NCI-H345 treated with DMSO at 0.1 percent for 48 hours (cell line): ENCODE results near the gene NCOA1.
A peak's percentile ranks its signal among the peaks of the same experiment; 100 is the strongest.

ENCODE experiments used
- DNase-seq: peaks from one replicate; lab custom pipeline; 2025; ENCODE audit not compliant: unreplicated experiment; lab: John Stamatoyannopoulos, UW

NCOA1 gene

DNA sequence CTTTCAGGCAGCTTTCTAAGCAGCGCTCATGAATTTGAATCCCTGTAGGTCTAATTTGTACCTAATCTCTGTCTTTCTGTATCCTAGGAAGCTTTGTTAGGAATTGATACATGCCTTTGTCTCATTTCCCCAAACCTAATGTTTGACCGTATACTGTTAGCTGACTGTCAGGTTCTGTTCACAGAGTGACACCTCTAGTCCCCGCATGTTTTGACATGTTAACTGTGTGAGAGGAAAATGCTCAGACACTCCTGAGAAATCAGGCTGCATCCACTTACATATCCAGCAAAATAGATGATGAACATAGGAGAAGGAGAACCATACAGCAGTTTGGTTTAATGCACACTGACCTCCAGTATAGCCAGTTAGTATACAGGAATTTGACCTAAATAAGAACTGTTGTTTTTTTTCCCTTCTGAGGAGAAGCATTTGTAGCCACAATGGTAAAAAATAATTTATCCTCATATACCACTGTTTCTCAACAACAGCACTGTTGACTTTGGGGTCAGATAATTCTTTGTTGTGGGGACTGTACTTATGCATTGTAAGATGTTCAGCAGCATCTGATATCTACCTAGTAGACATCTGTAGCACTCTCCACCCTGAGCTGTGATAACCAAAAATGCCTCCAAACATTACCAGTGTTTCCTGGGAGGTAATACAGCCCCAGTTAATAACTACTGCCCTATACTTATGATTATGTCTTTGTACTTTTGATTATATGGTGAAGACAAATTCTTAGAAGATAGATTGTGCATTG lies 130.9 kb downstream of the NCOA1 start:
- DNase-seq = no peak

DNA sequence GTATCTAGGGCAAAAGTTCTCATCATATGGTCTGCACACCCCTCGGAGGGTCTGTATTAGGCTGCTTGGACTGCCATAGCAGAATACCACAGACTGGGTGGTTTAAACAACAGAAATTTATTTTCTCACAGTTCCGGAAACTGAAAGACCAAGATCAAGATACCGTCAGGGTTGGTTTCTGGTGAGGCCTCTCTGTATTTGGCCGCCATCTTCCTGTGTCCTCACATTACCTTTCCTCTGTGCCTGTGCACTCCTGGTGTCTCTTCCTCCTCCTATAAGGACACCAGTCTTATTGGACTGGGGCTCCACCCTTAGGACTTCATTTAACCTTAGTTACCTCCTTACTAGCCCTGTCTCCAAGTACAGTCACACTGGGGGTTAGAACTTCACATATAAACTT lies 132.5 kb downstream of the NCOA1 start:
- DNase-seq = no peak

DNA sequence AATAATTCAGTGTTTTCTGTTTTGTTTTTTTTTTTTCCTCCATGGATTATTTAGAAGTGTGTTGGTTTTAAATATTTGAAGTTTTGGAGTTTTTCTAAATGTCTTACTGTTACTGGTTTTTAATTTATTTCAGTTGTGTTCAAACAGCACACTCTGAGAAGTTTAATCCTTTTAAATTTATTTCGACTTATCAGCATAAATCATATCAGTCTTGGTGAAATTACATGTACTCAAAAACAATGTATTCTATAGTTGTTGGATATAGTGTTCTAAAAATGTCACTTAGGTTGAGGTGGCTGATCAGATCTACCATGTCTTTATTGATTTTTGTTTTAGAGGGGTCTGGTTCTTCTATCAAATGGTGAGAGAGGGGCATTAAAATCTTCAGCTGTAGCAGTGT lies 134.7 kb downstream of the NCOA1 start:
- no peak for DNase-seq

DNA sequence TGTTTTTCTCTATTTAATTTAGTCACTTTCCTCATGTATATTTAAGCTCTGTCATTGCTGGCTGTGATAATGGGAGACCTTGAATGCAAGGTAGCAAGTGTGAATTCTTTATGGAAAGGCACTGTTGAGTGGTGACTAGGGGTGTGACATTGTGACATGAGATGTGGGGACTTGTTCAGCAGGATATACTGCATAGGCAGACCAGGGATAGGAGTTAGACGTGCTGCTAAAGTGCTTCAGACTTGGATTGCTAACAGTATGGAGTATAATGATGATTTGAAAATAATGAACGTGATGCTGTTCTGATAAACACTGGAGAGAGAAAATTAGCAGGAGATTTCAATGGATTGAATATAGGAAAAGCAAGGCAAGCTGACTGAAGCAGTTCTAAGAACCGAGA lies 135.1 kb downstream of the NCOA1 start:
- no peak for DNase-seq

DNA sequence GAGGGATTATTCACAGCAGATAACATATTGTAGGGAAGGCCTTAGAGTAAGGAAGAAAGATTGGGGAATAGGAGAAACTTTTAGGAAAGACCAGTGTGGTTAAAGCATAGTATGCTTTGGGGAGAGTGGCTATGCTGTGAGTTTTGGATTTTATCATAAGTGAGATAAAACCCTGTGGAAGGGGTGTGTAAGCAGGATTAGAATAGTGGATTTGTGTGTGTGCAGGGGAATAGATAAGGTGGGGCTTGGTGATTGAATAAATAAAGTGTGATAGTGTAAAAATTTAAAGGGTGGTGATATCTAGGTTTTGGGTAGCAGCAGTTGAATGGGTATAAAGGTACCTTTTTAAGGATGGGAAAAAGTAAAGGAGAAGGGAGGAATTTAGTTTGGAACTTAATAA lies 137.7 kb downstream of the NCOA1 start:
- DNase-seq = no peak

DNA sequence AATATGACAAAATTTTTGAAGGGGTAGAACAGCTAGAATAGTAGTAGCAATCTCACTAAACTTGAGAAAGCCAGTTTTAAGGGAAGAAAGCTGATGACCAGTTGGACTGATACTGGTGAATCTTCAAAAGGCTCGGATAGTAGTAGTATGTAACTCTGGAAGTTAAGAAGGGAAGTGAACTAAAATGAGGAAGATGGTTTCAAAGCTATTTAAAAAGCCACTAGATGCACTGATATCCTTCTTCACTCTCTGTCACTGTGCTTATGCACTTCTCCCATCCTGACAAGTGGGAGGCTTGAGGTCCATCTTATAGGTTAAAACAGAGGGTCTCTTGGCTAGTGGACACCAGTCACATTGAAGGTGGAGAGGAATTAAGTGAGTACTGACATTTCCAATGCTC lies 141.1 kb downstream of the NCOA1 start:
- no peak for DNase-seq

DNA sequence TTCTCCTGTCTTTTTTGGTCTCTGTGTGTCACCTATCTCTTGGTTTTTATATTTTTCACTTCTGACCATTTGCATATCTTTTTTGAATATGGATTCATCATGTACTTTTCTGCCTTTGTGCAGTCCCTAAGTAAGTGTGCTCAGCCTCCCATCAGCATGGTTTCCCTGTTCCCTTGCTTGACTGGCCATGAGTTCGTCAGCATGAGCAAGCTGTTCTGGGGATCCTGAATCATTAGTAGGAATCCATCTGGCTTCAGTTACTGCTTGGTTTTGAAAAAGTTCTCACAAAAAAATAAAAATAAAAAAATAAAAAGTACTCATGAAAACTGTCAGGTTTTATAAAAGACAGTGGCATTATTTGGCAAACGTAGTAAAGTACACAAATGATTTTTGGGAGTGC lies 144.1 kb downstream of the NCOA1 start:
- DNase-seq = no peak

DNA sequence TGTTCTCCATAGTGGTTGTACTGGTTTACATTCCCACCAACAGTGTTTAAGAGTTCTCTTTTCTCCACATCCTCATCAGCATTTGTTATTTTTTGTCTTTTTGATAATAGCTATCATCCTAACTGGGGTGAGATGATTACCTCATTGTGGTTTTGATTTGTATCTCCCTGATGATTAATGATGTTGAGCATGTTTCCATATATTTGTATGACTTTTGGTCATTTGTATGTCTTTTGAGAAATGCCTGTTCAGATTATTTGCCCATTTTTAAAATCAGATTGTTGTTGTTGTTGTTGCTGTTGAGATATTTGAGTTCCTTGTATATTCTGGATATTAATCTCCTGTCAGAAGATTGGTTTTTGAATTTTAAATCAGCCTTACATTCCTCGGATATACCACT lies 147.5 kb downstream of the NCOA1 start:
- DNase-seq = no peak

DNA sequence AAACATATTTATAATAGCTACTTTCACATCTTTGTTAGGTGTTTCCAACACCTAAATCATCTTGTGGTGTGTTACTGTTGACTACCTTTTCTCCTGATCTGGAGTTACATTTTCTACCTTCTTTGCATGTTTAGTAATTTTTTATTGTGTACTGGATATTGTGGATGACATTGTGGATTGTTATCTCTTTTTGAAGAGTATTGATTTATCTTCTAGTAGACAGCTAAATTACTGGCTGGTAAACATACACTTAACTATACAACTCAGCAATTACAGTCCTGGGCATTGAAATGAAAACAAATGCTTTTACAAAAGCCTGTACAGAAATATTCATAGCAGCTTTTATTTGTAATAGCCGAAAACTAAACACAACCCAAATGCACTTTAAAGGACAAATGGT lies 151.3 kb downstream of the NCOA1 start:
- DNase-seq = peak; percentile 35

DNA sequence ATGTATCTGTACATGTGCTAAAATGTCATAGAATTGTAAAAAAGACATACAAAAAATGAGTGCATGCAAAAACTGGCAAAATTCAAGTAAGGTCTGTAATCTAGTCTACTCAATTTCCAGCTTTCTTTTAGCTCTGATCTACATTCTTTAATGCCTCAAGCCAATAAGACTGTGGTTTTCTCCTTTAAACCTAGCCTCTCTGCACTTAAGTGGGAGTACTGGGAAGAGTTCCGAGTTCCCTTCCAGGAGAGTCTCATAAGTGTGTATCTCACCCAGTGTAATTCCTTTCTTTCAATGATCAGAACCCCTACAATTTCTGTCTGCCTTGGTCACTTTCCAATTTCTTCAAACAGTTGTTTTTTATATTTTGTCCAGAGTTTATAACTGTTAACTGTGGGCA lies 152.0 kb downstream of the NCOA1 start:
- no peak for DNase-seq

DNA sequence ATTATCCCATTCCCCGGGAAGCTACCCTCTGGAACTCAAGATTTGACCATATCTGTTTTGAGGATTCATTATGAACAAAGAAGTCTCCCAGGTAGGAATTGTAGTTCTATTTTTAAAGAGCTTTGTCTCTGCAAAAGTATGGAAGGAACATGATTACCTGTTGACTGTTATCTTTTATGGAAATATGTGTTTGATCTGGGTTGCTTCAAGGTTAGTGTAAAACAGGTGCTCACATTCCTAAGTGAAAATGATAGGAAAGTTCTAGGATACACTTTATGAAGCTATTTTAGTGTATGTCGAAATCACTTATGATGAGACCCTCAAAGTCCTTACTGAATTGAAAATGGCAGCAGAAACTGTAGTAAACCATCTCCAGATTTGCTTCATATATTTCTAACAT lies 153.0 kb downstream of the NCOA1 start:
- DNase-seq = no peak

DNA sequence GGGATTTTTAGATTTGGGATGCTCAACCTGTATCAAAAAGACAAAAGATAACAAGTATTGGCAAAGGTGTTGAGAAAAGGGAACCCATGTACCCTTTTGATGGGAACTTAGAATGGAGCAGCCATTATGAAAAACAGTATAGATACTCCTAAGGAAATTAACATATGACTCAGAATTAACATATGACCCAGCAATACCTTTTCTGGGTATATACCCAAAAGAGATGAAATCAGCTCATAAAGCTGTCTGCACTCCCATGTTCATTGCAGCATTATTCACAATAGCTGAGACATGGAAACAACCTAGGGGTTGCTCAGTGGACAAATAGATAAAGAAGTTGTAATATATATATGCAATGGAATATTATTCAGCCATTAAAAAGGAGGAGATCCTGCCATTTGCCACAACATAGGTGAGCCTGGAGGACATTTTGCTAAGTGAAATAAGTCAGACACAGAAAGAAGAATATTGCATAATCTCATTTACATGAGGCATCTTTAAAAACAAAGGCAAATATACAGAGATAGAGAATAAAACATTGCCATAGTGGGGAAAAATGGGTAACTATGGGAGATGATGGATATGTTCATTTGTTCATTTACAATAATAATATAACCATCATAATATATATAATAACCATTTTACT lies 160.1 kb downstream of the NCOA1 start:
- DNase-seq = no peak

DNA sequence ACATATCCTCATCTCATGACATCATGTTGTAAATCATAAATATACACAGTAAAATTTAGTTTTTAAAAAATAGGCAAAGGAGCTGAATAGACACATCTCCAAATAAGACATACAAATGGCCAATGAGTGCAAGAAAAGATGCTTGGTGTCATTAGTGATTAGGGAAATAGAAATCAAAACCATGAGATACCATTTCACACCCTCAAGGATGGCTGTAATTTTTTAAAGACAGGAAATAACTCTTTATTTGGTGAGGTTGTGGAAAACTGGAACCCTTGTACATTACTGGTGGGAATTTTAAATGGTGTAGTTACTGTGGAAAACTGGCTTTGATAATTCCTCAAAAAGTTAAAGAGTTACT lies 160.6 kb downstream of the NCOA1 start:
- no peak for DNase-seq

DNA sequence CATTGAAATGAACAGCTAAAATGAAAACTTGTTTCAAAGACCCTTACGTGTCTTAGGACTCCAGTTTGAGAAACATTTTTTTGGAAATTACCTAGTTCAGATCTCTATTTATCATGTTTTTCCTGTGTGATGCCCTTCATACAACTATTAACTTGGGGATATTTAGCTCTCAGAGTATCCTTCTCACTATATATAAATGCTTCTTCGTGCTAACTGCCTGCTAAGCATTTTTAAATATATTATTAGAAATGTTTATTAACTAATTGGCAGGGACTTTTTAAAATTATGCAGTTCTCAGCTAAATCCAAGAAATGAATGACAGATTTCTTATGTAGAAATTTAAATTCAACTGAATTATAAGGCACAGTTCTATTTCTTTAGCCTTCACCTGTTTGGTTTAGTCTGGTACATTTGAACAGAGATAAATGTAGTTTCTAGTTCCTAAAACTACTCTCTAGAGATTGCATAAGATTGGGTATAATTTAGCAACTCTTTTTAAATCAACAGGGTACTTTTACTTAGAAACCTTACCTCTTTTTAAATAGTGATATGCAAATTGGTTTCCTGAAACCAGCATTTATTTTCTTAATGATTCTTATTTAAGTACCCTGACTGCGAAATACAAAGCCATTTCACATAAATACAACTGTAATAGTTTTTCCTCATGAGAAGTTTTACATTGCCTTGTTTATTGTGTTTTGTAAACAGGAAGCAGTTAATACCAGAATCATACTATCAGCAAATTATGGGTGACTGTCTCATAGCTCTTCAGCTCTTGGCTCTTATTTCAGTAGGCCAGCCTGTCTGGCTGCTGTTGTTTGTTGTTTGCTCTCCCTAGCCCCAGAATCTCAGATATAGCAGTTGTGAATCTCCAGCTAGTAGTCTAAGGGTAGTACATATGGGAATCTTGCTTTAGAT lies 161.5 kb downstream of the NCOA1 start:
- no peak for DNase-seq

DNA sequence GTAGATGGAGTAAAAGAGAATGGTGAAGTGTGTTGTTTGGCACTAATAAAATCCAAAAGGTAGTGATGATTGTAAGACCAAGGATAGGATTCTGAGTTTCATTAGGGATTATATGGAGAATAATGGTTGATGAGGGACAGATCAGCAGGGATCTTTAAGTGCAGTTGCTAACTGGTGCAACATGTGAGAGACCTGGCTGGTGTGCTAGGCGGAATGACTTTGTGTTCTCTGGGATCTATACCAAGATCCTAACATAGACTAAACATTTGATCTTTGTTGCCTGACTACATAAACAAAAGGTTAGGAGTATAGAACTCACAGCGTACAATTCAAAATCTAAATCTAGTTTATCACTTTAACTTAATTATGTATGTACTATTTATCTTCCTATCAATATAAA lies 166.8 kb downstream of the NCOA1 start:
- DNase-seq = no peak

DNA sequence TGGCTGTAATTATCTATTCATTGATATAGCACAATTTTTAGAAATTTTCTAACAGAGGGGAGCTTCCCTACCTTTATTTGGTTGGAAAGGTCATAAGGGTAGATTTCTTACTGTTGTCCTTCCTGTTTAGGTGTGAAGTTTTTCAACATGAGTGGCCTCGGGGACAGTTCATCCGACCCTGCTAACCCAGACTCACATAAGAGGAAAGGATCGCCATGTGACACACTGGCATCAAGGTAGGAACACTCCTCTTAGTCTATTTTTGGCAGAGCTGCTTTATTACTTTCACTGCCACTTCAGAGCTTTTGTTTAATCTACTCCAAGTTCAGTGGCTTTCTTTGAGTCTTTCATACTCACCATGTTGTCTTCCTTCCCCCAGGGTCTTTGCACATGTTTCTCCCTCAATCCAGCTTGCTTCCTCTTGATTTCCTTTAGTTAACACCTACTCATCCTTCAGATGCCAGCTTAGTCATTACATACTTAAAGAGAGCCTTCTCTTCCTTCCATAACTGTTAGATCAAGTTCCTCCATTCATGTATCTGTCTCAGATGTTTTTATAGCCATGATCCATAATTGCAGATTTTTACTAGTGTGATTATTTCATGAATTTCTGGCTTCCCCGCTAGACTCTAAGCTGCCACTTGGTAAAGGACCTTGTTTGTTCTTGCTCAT lies 167.6 kb downstream of the NCOA1 start:
- DNase-seq = no peak

DNA sequence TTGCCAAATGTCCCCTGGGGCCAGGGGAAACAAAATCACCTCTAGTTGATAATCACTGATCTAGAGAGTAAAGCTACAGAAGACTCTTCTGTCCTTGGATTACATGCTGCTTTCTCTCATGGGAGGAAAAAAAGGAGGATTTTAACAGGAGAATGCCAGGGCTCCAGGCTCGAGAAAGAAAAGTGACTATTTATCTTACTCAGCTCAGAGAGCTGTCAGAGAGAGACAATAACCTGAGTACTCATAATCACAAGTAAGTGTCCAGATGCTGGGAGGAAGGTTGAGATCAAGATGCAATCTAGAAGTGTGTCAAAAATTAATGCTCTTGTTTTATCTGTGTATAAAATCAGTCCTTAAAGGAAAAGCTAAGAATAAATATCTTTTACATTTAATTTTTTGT lies 168.8 kb downstream of the NCOA1 start:
- no peak for DNase-seq

DNA sequence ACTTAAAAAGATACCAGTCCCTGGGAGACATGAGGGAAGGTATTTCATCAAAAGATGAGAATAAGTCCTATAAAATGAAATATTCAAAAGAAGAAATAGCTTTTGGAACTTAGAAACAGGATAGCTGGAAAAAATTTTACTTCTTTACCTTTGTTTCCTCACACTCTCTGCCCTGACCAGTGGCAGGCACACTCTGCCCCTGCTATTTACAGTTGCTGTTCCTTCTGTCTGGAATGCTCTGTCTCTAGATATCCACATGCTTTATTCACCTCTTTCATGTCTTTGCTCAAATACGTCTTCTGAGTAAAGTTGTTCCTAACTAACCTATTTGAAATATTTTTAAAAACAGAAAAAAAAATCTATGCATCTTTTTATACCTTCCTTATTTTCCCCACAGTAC lies 176.5 kb downstream of the NCOA1 start:
- DNase-seq = no peak

DNA sequence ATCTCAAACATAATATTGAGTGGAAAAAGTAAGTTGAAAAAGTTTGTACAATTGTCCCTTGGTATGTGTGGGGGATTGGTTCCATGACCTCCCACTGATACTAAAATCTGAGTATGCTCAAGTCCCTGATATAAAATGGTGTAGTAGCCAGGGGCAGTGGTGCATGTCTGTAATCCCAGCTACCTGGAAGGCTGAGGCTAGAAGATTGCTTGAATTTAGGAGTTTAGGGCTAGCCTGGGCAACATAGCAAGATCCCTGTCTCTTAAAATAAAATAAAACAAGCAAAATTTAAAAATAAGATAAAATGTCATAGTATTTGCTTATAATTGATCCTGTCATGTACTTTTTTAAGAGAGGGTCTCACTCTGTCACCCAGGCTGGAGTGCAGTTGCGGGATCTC lies 180.2 kb downstream of the NCOA1 start:
- DNase-seq = no peak

DNA sequence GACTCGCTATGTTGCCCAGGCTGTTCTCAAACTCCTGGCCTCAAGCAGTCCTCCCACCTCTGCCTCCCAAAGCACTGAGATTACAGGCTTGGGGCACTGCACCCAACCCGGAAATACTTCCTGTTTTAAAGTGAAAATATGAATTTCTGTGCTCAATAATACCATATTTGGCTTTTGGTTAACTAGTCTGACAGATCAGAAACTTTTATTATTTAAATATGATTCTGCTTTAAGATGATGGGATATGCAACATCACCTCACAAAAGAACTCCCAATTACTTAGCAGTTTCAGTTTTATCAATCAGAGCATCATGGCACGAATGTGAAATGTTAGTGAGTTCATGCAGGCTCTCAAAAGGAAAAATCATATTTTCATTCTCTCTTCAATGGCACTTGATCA lies 181.5 kb downstream of the NCOA1 start:
- no peak for DNase-seq

DNA sequence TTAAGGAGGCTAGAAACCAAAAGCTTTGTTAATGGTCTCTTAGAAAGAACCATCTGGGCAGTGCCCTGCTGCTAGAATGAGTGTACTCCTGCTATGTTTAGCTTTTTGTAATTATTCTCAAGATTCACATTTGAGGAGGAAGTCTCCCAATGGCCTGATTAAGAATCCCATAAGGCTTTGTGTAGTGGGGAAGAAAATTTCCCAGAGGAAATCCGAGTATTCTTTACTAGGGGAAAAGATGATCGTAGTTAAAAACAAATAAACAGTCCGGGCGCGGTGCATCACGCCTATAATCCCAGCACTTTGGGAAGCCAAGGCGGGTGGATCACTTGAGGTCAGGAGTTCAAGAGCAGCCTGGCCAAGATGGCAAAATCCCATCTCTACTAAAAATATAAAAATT lies 184.3 kb downstream of the NCOA1 start:
- DNase-seq = no peak

DNA sequence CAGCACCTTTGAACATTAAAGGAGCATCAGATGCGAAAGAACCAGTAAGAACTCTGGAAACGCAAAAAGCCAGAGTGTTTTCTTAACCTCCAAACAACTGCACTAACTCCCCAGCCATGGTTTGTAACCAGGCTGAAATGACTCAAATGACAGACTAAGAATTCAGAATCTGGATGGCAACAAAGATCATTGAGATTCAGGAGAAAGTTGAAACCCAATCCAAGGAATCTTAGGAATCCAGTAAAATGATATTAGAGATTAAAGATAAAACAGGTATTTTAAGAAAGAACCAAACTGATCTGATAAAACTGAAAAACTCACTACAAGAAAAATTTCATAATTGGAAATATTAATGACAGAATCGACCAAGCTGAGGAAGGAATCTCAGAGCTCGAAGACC lies 185.4 kb downstream of the NCOA1 start:
- DNase-seq = no peak
